GM12873 (cell line): ENCODE data around the gene UBE2I.

ENCODE experiments used
- CTCF ChIP-seq: IDR thresholded peaks from 2 replicates; pipeline ENCODE4 v1.5.1; 2012; ENCODE audit warnings: low read depth, mild to moderate bottlenecking, moderate library complexity, low read length, control low read depth; ENCODE audit not compliant: insufficient read depth; ENCODE audit errors: missing control alignments

The UBE2I gene

DNA sequence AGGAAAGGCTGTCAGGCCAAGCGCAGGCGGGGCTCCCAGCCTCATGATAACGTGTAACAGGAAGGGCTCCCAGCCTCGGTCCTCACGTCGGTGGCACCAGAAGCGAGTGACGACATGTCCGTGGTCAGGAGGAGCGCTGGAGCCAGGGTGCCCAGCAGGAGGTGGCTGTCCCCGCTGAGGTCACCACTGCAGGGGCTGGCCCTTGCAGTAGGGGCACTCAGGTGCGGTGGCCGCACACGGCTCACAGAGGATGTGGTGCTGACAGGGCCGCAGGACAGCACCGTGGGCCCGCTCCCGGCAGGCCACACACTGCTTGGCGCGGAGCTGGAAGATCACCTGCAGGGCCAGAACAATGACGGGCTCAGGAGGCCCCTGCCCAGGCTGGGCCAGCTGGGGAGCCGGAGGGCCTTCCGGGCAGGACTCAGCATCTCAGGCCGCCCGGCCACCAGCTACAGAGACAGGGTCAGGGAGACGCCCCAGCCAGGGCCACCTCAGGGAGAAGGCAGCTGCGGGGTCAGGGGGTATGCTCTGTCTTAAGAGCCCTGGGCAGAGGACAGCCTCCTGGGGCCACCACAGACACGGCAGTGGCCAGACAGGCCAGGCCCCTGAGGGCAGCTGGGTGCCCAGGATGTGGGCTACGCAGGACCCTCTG is 56.8 kb downstream of the UBE2I start:
- no peak for TF ChIP-seq CTCF

DNA sequence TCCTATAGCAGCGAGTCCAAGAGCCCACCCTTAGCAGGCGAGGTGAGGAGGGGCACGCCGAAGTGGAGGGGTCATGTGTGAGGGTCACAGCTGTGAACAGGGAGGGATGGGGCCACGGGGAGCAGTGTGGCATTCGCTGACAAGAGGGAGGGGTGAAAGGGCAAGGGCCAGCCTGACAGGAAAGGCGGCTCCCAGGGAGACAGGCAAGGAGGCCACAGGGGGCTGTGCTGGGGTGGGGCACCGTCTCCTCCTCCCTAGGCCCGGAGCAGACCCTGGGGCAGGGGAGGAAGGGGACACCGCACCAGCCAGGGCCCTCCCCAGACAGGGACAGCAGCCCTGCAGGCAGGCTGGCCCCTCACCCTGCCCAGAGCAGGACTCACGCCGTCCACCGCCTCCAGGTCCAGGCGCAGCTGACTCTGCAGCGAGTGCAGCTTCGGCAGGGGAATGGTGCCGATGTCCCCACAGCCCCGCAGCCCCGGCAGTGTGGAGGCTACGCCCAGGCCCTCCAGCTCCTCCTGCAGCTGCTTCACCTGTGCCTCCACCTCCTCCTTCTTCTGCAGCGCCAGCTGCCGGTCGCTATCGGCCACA is 57.4 kb downstream of the UBE2I start:
- no peak for TF ChIP-seq CTCF

DNA sequence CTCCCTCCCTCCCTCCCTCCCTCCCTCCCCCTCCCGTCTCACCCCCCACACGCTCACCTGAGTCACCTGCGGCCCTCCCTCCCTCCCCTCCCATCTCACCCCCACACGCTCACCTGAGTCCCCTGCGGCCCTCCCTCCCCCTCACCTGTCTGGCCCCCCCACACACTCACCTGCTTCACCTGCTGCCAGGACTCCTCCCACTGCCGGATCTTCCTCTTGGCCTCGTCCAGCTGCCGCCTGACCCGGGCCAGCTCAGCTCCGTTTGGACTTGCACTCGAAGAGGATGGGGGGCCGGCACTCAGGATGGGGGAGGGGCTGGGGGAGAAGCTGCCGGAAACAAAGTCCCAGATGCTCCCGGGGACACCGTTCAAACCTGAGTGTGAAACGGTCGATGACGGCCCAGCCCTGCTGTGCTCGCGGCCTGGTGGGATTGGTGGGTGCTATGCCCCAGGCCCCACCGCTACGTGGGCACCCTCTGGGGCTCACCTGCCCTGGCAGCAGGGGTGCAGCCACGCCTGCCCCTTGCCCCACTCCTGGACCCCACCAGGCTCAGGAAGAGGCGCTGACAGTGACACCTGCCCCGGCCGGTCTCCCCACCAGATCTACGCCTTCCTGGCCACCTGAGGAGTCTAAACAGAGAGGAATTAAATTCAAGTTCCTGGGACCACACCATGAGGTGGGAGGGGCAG is 58.2 kb downstream of the UBE2I start:
- TF ChIP-seq CTCF = no peak

GRCh38 chr16:1371054-1371978 is 61.9 kb downstream of the UBE2I start:
- no peak for TF ChIP-seq CTCF

DNA sequence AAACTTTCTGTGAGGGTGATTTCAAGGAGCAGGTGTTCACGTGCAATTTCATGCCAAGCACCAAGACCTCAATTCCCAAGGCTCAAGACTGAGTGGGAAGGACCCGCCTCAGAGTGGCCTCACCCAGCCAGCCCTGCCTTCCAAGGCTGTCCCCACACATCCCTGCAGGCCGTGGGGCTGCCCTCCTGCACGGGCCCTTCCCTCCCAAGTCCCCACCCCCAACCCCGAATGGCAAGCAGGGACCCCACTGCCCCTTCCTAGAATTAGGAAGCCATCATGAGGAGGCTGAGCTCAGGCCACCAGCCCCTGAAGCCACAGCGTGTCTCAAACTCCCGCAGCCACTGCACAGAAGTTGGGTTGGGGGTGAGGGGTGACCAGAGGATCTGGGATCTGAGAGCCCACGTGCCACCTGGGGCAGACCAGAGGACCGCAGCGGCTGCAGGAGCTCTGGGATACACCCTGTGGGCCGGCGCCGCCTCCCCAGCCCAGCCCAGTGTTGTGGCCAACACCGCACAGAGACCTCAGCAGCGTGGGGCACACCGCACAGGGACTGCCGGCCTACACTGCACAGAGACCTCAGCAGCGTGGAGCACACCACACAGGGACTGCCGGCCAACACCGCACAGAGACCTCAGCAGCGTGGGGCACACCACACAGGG is 63.0 kb downstream of the UBE2I start:
- TF ChIP-seq CTCF = no peak

DNA sequence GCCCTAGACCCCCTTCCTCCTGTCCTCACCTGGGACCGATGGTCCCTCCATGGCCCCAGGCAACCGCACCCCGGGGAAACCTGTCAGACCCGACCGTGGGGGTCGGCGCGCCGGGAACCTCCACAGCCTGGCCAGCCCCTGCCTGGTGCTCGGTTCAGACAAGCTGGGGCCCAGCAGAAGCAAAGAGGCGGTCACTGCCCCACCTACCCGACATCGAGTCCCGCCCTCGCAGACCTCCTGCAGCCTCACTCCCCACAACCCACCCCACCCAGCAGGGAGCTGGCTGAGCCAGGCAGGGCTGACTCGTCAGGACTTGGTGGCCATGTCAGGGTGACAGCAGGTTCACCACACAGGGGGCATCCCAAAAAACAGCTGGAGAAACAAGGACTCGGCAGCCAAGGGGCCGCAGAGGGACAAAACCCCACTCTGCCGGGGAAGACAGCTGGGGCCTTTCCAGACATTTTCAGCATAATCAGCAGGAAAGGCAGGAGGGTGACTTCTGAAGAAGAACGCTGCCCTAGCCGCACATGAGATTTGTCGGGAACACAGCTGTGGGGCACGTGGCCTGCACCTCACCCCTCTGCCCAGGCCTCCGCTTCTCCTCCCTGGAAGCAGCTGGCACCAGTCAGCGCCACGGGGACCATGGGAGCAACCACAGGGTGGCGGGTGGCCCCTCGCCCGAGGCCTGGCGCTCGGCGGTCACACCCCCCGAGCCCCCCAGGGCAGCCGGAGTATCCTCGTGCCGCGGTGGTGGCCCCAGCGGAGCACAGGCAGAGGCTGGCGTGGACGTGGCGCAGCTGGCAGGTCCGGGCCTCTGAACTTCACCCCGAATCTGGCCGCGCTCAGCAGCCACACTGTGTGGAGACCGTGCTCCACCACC is 65.2 kb downstream of the UBE2I start:
- no peak for TF ChIP-seq CTCF
